ENCODE data around the gene MTHFS.

The MTHFS gene

DNA sequence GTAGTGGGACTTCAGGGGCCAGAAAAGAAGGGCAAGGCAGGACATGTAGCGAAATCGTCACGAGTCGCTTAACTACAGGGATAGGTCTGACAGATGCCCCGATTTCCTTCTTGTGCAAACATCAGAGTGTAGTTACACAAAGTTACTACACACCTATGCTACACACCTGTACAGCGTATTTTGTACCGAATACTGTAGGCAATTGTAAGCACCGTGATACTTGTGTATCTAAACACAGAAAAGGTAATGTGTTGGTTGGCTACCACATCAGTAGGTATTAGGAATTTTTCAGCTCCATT, 515 bp upstream of the MTHFS start:
- peak overlapping the region; percentile 99 for H3K27ac ChIP-seq
- TF ChIP-seq, protein P1, sequence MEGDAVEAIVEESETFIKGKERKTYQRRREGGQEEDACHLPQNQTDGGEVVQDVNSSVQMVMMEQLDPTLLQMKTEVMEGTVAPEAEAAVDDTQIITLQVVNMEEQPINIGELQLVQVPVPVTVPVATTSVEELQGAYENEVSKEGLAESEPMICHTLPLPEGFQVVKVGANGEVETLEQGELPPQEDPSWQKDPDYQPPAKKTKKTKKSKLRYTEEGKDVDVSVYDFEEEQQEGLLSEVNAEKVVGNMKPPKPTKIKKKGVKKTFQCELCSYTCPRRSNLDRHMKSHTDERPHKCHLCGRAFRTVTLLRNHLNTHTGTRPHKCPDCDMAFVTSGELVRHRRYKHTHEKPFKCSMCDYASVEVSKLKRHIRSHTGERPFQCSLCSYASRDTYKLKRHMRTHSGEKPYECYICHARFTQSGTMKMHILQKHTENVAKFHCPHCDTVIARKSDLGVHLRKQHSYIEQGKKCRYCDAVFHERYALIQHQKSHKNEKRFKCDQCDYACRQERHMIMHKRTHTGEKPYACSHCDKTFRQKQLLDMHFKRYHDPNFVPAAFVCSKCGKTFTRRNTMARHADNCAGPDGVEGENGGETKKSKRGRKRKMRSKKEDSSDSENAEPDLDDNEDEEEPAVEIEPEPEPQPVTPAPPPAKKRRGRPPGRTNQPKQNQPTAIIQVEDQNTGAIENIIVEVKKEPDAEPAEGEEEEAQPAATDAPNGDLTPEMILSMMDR (conservative IDR thresholded peaks at IDR 0.05): no peak

DNA sequence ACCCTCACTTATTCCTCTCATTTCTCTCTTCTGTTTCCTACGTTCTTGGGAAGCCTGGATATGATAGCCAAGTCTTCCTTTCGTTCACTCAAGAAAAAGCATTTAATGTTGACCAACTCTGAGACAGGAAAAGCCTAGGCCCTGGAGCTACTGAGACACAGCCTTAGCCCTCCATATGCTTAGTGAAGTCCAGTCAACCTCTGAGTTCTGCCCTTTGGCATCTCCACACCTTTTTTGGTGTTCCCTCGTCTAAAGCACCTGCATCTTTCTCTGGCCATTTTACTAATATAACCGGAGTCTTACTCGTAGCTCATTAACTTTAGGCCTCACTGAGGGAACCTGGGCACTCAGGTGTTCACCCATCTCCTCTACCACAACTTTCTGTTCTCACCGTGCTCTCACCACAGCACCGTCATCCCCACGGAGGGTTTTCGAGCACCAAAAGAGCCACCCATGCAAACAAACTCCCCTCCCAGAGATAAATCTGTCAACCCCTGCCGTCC, 632 bp downstream of the MTHFS start:
- TF ChIP-seq, protein P1 (conservative IDR thresholded peaks at IDR 0.05): no peak
- H3K27ac ChIP-seq: peak overlapping the region; percentile 99

DNA sequence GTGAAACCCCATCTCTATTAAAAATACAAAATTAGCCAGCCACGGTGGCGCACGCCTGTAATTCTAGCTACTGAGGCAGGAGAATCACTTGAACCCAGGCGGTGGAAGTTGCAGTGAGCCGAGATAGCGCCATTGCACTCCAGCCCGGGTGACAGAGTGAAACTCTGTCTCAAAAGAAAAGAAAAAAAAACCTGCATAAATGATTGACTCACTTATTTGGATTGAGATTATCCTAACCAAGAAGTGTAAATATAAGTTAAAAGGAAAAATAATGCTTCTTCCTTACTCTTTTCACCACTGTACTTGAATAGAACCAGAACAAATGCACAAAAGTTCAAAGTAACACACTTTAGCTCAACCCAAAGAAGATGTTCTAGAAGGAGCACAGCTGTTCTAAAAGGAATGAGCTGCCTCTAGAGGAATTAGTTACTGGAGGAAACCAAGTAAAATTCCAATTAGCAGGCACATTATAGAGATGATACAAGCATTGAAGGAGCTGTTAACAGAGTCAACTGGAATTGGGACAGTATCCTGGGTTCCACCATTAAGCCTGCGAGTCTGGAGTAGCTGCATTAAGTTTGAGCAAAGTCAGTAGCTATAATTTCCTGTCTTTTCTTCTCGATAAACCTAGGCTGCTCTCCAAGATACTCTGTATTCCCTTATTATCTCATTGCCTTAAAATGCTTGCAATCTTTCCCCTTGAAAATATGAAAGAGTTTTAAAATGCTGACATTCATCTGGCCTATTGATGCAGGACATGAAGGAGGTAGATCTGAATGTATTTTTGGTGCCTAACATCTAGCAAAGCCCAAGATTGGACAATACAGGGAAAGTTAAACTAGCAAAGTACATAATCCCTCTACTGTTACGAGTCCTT, 9.5 kb downstream of the MTHFS start:
- peak overlapping the region; percentile 58 for H3K27ac ChIP-seq
- TF ChIP-seq, protein P1 (conservative IDR thresholded peaks at IDR 0.05): no peak

DNA sequence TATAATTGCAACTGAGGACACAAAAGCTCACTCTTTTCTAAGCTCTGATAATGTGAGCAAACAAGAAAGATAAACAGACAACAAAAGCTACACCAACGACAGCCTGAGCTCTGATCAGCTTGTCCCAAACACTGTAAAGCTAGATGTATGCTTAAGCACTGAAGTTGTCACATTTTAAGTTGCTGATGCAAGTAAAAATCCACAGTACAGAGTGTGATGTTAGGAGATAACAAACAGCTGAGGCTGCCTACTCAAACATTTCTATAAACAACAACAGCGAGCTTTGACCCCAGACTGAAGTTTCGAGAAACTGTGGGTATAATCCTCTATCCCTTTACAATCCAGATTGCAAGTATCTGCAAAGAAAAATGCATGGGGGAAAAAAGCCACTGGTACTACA, 10.7 kb downstream of the MTHFS start:
- H3K27ac ChIP-seq: peak overlapping the region; percentile 58

DNA sequence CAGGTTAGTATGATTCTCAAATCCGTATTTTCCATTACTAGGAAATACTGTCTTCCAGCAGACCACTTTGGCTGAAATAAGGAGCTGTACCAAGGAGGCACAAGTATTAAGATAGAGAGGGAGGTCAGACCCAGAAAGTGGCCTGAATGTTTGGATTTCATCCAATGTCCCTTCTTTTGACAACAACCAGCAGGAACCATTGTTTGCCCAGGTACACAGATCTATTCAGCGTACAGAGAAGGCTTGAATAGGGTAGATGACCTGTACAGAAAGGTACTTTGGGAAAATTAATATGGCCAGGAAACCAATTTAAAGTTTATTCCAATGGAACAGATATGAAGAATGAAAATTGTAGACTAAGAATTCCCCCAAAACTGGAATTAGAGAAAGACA, 12.6 kb downstream of the MTHFS start:
- TF ChIP-seq, protein P1 (conservative IDR thresholded peaks at IDR 0.05): no peak

More for the DNA sequence above, 10.7 kb downstream of the MTHFS start:
- TF ChIP-seq, protein P1 (conservative IDR thresholded peaks at IDR 0.05): no peak

DNA sequence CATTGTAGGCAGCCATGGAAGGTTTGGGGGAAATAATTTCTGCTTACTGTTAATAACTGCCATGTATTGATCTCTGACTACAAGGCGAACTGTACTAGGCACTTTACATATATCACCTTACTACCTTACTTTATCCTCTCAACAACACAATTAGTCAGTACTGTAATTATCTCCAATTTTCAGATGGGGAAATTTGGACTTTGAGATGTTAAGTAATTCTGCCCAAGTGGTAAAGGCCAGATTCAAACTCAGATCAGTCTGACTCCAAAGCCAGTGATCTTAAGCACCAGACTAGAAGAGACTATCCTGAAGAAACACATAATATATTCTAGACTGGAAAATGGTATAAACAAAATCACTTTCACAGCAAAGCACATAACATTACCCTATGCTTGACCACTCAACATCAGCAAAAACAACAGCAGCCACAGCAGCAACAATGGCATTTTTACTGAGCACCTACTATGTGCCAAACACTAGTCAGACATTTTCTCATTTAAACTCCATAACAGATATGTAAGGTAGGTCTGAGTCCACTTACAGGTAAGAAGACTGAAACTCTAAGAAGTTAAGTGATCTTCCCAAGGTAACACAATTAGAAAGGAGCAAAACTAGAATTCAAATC, 13.1 kb downstream of the MTHFS start:
- H3K27ac ChIP-seq: peak overlapping the region; percentile 58
- TF ChIP-seq, protein P1 (conservative IDR thresholded peaks at IDR 0.05): no peak

More for the DNA sequence above, 12.6 kb downstream of the MTHFS start:
- peak overlapping the region; percentile 58 for H3K27ac ChIP-seq

DNA sequence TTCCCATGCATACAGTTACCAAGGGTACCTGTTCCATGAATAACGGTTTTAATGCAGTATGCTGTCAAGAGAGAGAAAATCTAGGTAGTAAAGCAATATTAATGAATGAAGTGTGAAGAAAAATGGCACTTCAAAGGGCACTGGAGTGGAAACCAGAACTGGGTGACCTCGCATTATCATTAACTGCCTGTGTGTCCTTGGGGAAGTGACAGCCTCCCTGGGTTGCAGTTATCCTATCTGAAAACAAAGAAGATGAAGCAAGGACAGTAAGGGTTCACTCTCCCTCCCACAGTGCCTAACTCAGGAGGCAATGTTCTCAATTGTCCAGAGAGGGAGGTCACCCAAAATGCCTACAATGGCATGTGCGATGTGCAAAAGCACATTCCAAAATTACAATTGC, 15.1 kb downstream of the MTHFS start:
- TF ChIP-seq, protein P1 (conservative IDR thresholded peaks at IDR 0.05): no peak
- no peak overlapping the region for H3K27ac ChIP-seq

All from VCaP (cell line).